Transverse colon (tissue), 4 donors: ENCODE data around the gene YPEL2.

Source experiments
- EP300 ChIP-seq: sonication (generic); formaldehyde crosslinking; IDR thresholded peaks from one replicate; pipeline ENCODE4 v1.6.1; 2017; ENCODE audit warnings: antibody characterized with exemption, low read depth
- POLR2A ChIP-seq: fragments of 450-650 bp; IDR thresholded peaks from one replicate; pipeline ENCODE4 v1.6.1; 2016; ENCODE audit warnings: antibody characterized with exemption, mild to moderate bottlenecking, moderate library complexity
- POLR2AphosphoS5 ChIP-seq, 3 donors: sonication (generic); formaldehyde crosslinking; IDR thresholded peaks; one replicate each; pipeline ENCODE4 v1.6.1; 2016; ENCODE audit warnings: antibody characterized with exemption in 3 of 3
- TF ChIP-seq, protein P1 (sequence below), 5 experiments: fragments of 200-600 bp in 3 of 5; fragments of 450-650 bp in 2 of 5; sonication (generic) in 3 of 5; IDR thresholded peaks; 1 replicate in 2 of 5; 2 replicates in 3 of 5; pipeline ENCODE4 v1.5.1; 2016 to 2017; ENCODE audit warnings: antibody characterized with exemption in 5 of 5, inconsistent platforms in 3 of 5, mild to moderate bottlenecking in 2 of 5, moderate library complexity in 1 of 5

DNA sequence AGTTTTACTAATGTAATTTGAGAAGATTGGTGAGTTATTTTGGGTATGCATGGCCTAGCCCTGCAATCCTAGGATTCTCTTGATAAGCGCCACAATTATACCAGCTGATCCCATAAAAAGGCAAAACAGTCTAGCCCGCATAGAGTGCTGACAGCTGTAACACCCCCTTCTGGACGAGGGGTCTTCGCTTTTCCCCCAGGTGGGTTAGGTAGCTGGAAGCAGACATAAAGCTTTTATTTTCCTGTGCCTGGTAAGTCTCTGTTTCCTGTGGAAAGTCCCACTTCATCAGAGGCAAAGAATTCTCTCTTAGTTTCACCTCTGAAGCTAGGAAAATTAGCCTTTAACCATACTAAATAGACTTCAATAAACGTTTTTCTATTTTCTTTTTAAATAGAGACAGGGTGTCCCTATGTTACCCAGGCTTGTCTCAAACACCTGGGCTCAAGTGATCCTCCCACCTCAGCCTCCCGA, 108.3 kb downstream of the YPEL2 start:
- TF ChIP-seq, protein P1, sequence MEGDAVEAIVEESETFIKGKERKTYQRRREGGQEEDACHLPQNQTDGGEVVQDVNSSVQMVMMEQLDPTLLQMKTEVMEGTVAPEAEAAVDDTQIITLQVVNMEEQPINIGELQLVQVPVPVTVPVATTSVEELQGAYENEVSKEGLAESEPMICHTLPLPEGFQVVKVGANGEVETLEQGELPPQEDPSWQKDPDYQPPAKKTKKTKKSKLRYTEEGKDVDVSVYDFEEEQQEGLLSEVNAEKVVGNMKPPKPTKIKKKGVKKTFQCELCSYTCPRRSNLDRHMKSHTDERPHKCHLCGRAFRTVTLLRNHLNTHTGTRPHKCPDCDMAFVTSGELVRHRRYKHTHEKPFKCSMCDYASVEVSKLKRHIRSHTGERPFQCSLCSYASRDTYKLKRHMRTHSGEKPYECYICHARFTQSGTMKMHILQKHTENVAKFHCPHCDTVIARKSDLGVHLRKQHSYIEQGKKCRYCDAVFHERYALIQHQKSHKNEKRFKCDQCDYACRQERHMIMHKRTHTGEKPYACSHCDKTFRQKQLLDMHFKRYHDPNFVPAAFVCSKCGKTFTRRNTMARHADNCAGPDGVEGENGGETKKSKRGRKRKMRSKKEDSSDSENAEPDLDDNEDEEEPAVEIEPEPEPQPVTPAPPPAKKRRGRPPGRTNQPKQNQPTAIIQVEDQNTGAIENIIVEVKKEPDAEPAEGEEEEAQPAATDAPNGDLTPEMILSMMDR (IDR thresholded peaks at IDR 0.05) = no peak
- TF ChIP-seq POLR2AphosphoS5 (IDR thresholded peaks at IDR 0.05) = no peak
- no peak for TF ChIP-seq POLR2A
- no peak for TF ChIP-seq EP300
